ENCODE data around the gene RPIA. TPM values are rescaled to one million over a fixed set of nuclear protein-coding genes. Genes with fewer than 3 reads are reported as not detected.
A peak's percentile ranks its signal among the peaks of the same experiment; 100 is the strongest.

Gene RPIA
- total and polyA plus RNA-seq, 9 of the 15 experiments (the other 6 are each of a cell fraction or from before 2014, with no cell fraction given): 7.8 to 41.2 (median 25.8) TPM

DNA sequence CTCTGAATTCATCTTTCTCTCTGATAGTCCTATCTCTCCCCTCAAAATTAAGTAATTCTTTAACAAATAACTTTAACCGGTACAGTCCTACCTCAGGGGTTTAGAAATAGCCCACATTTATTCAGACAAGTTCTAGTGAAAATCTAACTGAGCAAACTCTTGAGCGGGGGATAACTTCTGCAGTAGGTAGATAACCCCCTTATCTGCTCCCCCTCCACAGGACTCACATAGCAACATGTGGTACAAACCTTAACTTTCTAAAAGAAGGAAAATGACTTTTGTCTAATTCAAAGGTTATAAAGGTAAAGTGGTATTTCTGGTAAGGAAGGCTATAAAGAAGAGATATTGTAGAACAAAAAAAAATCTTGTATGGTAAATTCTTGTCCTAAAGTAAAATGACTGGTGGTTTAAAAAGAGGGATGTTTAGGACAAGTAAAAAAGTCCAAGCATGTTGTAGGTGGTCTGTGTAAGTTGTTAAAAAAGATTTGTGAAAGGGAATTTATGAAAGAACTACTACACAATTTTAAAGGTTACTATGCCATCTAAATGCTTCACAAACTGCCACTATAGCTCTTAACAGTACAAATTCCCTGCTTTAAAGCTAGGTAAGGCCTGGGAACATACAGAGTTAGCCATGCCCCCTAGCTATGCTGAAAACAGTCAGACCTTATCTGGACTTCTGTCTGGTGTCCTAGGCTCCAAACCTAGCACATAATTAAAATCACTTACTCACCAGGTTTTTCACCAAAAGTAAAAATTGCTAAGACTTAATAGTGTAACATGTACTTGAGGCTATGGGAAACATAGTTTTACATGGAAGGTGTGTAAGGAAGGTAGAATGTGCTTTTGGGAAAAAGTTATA lies 8.1 kb upstream of the RPIA start (continued):
- TF ChIP-seq TAF7 (tag; IDR thresholded peaks at IDR 0.05) (no peak), HEY1 (CRISPR knock-in tag; IDR thresholded peaks at IDR 0.05; ENCODE audit: borderline replicate concordance) (no peak), ZNF165 (CRISPR knock-in tag; IDR thresholded peaks at IDR 0.05; ENCODE audit: borderline replicate concordance) (no peak), ADNP (tag; IDR thresholded peaks at IDR 0.05) (0 out of 2 replicates have a peak, but pooled peaks have one; percentile 11), ZEB2 (IDR thresholded peaks at IDR 0.05) (peak; percentile 54; the same call in 1 of the 2 replicates), ZSCAN32 (CRISPR knock-in tag; IDR thresholded peaks at IDR 0.05) (no peak), ZNF384 (IDR thresholded peaks at IDR 0.05; ENCODE audit: low read depth, low read length) (no peak), SMARCB1 (IDR thresholded peaks at IDR 0.05; ENCODE audit: insufficient read length, low read depth) (peak; percentile 46), KLF16 (IDR thresholded peaks at IDR 0.05) (peak; percentile 51; the same call in 1 of the 2 replicates), MCM7 (IDR thresholded peaks at IDR 0.05) (no peak), U2AF2 (optimal IDR thresholded peaks at IDR 0.05; ENCODE audit: low read depth, low read length) (no peak), YBX1 (IDR thresholded peaks at IDR 0.05) (no peak), SMAD4 (CRISPR knock-in tag; conservative IDR thresholded peaks at IDR 0.05) (no peak), TRIM28 (IDR thresholded peaks at IDR 0.05) (no peak), IFI16 (CRISPR knock-in tag; IDR thresholded peaks at IDR 0.05) (no peak), OTX1 (CRISPR knock-in tag; IDR thresholded peaks at IDR 0.05) (no peak), ARNT (IDR thresholded peaks at IDR 0.05) (0 out of 4 replicates have a peak, but pooled peaks of 1 of the 2 experiments have one; percentile 46), SLC30A9 (CRISPR knock-in tag; IDR thresholded peaks at IDR 0.05) (no peak), KDM1A (IDR thresholded peaks at IDR 0.05) (0 out of 4 replicates have a peak, but pooled peaks of 1 of the 2 experiments have one; percentile 29), HDAC6 (IDR thresholded peaks at IDR 0.05; ENCODE audit: low read depth, low read length) (no peak), MYC (IDR thresholded peaks at IDR 0.05; ENCODE audit: low read depth, low read length) (peak; percentile 37; the same call in 1 of the 2 replicates), MYC (CRISPR knock-in tag; IDR thresholded peaks at IDR 0.05; ENCODE audit: borderline replicate concordance, low read depth) (no peak)
- TF ChIP-seq, protein P1, sequence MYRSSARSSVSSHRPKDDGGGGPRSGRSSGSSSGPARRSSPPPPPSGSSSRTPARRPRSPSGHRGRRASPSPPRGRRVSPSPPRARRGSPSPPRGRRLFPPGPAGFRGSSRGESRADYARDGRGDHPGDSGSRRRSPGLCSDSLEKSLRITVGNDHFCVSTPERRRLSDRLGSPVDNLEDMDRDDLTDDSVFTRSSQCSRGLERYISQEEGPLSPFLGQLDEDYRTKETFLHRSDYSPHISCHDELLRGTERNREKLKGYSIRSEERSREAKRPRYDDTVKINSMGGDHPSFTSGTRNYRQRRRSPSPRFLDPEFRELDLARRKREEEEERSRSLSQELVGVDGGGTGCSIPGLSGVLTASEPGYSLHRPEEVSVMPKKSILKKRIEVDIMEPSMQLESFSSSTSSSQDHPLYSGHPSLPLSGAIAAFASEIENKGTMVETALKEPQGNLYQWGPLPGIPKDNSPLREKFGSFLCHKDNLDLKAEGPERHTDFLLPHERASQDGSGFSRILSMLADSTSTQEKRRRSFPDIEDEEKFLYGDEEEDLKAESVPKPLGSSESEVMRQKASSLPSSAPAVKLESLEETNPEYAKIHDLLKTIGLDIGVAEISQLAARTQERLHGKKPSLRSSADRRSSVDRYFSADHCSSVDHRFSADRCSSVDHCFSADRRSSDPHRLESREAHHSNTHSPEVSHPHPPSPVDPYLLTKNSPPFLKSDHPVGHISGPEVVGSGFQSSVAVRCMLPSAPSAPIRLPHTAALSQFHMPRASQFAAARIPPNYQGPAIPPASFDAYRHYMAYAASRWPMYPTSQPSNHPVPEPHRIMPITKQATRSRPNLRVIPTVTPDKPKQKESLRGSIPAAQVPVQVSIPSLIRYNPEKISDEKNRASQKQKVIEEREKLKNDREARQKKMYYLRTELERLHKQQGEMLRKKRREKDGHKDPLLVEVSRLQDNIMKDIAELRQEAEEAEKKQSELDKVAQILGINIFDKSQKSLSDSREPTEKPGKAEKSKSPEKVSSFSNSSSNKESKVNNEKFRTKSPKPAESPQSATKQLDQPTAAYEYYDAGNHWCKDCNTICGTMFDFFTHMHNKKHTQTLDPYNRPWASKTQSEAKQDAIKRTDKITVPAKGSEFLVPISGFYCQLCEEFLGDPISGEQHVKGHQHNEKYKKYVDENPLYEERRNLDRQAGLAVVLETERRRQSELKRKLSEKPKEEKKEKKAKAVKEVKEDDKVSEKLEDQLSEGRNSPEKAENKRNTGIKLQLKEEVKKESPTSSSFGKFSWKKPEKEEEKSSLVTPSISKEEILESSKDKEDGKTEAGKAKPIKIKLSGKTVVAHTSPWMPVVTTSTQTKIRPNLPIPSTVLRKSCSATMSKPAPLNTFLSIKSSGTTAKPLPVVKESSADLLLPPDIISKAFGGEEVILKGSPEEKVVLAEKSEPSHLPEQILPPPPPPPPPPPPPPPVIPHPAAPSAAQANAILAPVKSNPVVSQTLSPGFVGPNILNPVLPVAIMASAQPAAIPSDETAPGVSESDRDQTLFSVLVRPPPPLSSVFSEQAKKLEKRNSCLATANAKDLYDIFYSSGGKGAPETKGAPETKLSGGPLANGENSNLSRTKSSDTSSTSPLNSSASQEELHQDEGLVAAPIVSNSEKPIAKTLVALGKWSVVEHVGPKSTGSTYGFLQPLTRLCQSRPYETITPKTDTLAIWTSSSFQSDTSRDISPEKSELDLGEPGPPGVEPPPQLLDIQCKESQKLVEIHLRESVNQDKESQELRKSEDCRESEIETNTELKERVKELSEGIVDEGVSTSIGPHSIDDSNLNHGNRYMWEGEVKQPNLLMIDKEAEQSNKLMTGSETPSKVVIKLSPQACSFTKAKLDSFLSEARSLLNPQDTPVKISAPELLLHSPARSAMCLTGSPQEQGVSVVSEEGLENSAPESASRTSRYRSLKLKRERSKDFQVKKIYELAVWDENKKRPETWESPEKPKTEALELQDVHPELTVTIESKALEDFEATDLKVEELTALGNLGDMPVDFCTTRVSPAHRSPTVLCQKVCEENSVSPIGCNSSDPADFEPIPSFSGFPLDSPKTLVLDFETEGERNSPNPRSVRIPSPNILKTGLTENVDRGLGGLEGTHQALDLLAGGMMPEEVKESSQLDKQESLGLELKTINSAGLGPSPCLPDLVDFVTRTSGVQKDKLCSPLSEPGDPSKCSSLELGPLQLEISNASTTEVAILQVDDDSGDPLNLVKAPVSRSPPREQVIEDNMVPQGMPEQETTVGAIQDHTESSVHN (IDR thresholded peaks at IDR 0.05; ENCODE audit: borderline replicate concordance in 1 of 2, low read depth in 1 of 2): no peak
